Mesenteric fat pad (tissue), 1 donor: Measurements from ENCODE around the gene SFXN1. TPM values are rescaled to one million over a fixed set of nuclear protein-coding genes. Genes with fewer than 3 reads are reported as not detected.

Experiments
- DNase-seq: peaks from one replicate; pipeline ENCODE4 v3.0.0-alpha.2; 2020; ENCODE audit warnings: low spot score
- total RNA-seq: library from RNA; stranded (reverse); fragmentation: NEBNext Ultra II Directional; extraction: Animal tissue kit (Norgen Biotek cat#: 25700); gene quantifications from one replicate; pipeline ENCODE4 v1.2.1, GENCODE V29; 2021
- donor health status: DM: yes; HTN: yes; CAD: no.

SFXN1 gene
- total RNA-seq, 1 donor from 2014 or later, result 21.3 TPM

DNA sequence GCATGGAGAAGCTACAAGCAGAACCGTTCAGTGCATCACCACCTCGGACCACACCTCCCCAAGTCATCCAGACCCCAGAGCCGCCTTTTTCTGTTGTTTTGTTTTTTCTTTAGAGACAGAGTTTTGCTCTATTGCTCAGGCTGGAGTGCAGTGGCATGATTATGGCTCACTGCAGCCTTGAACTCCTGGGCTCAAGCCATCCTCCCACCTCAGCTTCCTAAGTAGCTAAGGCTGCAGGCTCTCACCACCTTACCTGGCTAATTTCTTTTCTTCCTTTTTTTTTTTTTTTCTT is 13.5 kb upstream of the SFXN1 start:
- DNase-seq, result no peak

DNA sequence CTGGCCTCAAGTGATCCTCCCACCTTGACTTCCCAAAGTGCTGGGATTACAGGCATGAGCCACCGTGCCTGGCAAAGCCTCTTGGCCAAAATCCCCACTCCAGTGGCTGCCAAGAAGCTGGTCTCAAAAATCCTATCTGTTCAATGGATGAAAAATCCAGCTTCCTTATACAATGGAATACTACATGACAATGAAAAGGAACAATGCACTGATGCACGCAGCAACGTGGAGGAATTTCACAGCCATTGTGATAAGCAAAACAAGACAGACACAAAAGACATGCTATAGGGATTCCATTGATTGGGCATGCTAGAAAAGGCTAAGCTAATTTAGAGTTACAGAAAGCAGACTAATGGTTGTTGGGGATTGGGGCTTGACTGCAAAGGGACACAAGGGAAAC is 13.1 kb upstream of the SFXN1 start:
- no peak for DNase-seq

DNA sequence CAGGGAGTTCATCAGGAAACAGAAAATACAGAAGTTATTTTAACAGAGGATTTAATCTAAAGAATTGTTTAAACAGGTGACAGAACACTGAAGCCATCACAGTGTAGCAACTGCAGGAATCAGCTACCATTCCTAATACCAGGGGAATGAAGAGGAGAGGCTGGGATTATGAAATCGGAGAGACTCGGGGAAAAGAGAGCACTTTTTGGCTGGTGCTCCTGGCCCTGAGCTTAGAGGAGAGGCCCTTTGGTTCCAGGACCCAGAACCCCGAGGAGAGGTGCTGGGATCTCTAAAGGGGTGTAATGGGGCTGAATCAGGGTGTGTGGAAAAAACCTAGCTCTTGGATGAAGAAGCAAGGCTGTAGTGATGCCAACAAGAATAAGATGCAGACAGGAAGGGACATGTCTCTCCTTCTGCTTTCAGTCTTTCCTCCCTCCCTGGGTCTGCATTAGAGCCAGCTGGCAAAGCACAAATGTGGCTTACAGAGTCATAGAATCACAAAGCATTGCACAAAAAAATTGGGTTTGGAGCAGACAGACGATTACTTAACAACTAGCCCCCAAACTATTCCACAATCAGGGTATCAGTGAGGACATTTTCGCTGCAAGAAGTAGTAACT is 11.6 kb upstream of the SFXN1 start:
- DNase-seq, result no peak

DNA sequence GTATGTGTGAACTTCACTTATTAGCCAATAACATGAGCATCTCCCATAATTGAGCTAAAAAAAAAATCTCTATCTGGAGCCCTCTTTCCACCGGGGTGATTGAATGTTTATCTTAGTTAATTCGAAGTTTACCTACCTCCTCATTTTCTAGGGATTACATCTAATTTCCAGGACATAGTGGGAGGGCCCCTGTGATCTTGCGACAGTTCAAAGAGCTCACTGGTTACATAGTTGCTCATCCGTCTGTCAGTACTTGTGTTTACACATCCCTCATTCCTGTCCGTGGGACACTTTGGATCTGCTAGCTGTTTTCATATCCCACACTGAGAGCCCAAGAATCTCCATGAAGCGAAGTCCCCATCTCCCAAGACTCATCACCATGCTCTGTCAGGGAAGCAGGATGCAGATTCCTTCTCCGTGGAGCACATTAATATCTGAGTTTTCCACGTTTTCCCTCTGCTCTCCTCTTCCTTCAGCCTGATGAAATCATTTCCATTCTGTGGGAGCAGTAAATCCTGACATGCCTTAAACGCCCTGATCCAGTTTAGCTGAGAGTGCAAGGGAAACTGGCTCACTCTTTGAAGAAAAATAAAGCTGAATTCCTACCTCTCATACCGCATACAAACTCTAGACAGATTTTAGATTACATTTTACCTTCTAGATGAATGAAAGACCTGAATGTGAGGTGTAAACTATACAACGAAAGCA is 10.2 kb upstream of the SFXN1 start:
- no peak for DNase-seq

DNA sequence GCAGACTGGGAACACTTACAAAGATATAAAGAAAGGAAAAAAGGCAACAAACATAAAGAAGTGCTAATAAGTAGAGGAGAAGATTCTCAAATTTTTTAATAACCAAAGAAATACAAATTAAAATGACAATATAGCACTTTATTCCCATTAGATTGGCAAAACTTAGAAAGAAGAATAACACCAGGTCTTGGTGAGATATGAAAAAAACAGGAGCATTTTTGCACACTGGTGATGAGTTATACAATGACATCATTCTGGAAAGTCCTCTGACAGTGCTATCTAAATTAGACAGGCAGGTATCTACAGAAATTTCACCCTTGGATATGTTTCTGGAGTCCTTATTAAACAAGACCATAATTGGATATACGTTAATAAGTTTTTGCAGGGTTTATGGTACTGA is 9.5 kb upstream of the SFXN1 start:
- no peak for DNase-seq

DNA sequence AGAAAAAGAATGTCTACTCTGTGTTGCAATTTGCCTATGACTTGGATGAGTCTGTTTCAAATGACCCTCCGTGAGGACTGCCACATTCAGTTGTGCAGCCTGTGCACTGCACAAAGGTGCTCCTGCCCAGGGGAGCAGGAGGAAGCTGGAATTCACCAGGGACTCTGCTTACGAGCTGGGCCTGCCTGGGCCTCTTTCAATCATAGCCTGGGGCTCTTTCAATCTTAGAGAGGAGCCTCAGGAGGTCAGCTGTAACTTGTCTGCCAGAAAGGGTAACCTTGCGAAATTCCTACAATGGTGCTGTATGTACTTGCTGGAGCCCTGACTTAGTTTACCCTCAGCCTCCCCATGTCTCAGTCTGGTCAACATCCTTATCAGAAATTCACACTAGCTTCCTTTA is 8.4 kb upstream of the SFXN1 start:
- no peak for DNase-seq

DNA sequence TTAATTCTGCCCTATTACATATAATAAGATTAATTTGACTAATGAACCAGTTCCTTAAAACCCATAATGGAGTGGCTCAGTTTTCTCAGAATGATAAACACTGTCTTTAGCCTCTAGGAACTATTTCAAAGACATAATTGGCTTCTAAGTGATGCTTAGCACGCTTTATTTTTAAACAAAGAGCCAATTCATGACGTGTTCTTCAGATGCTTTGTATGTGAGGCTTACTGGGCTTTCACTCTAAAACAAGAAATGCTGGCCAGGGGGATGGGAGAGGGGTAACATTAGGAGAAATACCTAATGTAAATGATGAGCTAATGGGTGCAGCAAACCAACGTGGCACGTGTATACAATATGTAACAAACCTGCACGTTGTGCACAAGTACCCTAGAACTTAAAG is 7.6 kb upstream of the SFXN1 start:
- no peak for DNase-seq

DNA sequence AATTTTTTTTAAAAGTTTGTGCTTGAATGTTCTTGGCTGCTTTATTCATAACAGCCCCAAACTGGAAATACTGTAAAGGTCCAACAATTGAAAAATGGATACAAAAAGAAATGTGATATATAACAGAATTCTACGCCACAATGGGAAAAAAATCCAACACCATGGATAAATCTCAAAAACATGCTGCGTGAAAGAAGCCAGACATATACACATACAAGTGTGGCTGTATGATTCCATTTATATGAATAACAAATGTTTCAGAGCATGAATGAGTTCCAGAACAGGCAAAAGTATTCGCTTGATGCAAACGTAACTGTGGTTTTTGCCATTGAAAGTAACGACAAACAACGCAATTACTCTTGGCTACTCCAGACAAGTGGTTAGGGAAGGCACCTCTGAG is 7.2 kb upstream of the SFXN1 start:
- no peak for DNase-seq

DNA sequence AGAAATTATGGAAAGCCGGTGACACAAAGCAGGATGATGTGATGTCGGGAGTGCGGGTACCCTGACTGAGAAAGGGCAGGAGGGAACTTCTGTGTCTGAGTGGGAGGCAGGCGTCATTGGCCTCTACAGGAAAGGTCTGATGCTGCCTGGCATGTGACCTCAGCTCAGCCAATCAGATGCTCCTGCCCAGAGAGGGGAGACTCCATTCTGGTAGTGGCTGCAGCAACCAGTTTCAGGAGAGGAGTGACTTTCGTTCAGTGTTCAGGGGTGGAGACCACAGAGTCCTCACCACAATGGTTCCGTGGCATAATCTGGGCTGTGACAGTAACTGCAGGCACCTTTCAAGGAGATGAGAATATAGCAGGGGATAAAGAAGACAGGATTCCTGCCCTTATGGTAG is 6.7 kb upstream of the SFXN1 start:
- DNase-seq, result no peak

DNA sequence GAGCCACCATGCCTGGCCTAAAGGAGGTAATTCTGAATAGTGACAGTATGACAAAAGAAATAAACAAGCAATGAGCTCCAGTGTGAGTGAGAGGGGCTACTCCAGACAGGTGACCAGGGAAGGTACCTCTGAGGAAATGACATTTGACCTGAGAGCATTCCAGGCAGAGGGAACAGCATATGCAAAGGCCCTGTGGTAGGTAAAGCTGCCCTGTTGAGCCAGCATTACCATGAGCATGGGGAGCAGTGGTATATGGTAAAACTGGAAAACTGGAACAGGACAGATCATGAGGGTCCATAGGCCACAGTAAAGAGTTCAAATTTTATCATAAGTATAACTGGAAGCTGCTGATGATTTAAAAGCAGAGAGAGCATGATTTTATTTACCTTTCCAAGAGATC is 6.0 kb upstream of the SFXN1 start:
- no peak for DNase-seq

DNA sequence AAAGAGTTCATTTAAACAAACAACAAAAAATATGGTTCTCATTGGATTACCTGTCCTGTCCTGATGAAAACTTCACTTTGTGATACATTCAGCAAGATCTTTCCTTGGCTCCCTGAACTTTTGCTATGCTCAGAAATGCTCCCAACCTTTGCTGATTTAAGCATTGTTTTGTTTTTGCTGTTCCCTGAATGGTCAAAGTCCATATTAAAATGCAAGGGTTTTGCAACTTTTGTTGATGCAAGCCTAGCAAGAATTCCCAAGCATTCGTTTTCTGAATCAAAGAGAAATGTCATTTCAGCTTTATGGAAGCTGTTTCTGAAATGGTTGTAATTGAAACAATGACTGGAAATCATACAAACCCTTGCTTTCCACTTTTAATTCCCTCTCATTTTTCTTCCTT is 3.1 kb upstream of the SFXN1 start:
- DNase-seq, result no peak

DNA sequence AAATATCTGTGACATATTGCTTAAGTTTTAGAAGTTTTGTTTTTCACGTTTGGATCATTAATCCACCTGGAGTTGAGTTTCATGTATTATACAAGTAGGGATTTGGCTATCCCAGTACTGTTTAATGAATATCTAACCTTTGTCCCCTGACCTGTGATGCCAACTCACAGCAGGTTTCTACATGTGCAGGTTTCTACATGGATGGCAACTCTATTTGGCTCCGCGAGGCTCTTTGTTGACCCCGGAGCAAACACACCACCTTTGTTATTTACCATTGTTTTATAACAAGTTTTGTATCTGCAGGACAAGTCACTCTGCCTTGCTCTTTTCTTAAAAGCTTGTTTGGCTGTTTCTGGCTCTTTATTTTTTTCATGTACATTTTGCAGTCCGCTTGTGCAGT is 920 bp upstream of the SFXN1 start:
- no peak for DNase-seq

DNA sequence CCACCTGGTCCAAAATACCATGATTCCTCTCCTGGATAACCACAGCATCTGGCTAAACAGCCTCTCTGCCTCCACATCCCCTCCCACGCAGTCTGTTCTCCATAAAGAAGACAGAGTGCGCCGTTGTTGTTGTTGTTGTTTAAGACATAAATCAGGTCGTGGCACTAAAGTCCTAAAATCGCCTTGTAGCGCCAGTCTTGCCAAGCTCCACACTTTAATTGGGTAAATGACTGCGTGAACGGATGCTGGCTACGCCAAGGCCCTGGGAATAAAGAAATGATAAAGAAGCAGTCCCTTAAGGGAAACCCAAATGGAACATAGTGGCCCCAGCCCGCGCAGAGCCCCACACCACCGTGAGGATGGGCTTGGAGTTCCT is 364 bp upstream of the SFXN1 start:
- no peak for DNase-seq

DNA sequence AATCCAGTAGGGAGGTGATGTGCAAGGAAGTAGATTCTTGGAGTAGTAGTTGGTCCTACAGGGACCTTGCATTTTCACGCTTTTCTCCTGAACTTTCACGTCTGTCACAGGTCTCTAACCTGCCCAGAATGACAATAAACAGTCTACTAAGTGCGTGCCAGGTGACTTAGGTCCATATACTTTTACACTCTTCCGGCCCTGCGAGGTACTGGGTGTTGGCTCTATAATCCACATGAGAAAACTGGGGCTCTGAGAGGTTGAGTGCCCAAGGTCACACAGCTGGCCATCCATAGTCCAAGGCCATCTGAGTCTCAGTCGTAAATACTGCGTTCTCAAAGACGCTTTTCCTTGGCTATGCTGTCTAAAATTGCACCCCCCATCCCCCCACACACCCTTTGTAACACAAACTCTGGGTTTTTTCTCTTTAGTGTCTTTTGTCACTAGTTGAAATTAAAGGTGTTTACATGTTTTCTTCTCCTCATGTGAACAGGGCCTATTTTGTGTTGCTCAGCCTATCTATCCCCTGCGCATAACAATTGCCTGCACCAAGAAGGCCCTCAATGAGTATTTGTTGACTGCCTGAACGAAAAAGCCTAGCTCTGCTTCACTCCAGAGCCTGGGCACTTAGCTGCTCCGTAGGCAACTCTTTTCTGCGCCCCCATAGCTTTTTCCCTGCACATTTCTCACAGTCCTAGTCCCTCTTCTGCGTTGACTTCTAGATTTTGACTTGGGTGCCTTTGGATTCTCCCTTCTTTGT is 943 bp downstream of the SFXN1 start:
- no peak for DNase-seq

DNA sequence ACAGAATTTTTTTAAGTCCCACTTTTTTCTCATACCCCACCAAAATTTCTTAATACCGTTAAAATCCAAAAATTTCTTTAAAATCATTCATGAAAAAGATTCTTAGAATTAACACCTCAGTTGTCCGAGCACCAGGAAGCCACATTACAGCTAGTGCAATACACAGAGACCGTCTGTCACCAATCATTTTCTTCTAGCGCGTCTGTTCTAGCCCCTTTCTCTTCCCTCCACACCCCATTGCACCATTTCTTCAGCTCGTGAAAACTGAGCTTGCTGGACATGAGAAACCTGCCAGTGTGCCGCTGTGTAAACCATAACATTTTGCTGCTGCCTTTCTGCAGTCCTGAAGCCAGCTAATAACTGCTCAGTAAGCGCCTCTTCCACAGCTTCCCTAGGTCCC is 5.0 kb downstream of the SFXN1 start:
- DNase-seq, result no peak

DNA sequence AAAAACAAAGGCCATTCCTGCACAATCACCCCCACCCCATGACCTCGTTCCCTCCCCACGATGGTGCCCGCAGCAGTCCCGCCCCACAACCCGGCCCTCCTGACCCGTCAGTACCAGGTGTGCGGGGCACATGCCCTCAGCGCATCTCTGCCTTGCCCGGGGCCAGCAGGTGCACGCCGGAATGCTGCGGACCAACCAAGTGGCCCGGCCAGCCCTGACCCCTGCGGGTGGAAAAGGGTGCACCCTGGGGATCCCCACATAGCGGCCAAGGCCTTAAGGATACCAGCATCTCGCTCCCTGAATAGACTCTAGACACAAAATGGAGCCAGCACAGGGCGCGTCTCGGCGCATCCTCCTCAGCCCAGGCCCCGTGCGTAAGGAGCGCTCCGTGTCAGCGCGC is 6.0 kb downstream of the SFXN1 start:
- DNase-seq, result no peak

DNA sequence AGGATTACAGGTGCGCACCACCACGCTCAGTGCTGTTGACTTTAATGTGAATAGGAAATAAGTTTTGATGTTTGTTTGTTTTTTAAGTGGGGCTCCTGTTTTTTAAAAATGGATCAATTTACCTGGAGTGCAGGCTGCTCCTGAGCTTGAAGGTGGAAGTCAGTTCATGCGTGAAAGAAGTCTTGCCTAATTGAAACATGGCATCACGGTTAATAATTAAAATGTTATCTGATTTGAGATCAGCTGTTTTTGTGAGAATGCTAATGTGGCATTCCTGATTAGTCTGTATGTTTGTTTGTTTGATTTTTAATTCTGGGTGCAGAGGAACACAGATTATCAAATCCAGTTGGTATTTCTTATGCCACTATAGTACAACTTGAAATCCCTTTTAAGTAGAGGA is 6.5 kb downstream of the SFXN1 start:
- no peak for DNase-seq

DNA sequence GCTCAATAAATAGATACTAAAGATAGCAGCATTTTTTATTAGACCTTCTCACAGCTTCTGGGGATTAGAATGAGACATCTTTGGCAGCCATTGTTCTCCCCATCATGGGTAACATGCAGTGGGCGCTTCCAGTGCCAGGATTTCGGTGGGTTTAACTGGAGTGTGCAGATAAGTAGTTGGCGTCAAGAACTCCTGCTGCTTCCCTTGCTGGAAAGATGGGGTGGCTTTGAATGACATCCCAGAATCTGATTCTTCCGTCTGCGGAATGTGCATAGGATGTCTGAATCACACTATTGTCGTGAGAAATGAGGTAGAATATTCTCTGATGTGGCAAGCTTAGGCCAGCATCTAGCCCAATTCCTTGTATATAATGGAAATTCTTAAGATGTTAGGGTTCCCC is 7.3 kb downstream of the SFXN1 start:
- no peak for DNase-seq

DNA sequence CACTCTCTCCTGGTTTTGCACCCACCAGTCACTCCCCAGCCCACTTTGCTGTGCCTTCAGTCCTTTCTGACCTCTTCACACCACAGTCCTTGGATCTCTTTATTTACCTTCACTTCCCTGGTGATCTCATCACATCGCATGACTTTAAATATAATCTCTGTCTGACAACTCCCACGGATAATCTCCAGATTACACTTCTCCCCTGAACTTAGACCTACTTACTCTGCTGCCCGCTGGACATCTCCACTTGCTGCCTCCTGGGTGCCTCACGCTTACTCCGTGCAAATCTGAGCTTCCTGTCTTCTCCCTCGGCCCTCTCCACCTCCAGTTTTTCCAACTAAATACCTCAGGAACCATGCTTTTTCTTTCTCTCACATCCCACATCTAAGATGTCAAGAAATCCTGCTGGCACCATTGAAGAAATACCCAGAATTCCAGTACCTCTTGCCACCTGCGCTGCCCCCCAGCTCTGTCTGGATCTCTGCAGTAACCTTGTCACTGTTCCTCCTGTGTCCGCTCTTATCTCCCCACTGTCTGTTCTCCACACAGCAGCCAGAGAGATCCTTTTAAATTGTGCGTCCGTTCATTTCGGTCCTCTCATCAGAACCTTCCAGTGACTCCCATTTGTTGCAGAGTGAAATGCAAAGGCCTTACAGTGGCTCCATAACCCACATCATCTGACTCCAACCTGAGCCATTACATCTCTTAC is 9.3 kb downstream of the SFXN1 start:
- DNase-seq, result no peak

DNA sequence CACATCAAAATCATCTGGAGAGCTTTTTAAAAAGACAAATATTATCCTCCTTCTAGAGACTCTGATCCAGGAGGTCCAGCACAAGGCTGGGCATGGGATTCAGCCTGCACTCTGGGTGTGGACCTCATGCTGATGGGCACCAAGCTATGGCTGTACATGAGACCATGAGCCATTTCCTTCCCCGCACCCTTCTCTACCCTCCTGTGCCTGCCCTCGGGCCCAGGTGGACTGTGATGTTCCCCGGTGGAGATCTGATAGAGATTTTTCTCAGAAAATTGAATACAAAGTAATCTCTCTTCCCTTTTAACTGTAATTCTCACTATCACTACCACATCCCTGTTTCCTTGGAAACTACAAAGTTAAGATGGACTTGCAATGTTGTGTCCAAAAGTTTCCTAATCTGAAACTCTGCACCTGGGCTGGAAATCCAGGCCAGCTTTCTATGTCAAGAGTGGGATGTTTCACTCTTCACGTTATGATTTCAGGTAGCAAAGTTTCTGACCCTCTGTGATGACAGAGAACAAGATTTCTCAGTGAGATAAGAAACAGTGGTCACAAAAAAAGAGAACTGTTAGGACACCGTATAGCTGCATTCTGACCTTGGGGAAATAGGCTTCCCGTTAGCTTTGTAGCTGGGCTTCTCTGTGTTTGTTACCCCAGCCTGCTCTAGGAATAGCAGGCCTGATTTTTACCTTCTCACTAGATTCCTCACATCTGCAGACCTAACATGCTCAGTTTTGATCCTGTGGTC is 11.5 kb downstream of the SFXN1 start:
- DNase-seq, result no peak

DNA sequence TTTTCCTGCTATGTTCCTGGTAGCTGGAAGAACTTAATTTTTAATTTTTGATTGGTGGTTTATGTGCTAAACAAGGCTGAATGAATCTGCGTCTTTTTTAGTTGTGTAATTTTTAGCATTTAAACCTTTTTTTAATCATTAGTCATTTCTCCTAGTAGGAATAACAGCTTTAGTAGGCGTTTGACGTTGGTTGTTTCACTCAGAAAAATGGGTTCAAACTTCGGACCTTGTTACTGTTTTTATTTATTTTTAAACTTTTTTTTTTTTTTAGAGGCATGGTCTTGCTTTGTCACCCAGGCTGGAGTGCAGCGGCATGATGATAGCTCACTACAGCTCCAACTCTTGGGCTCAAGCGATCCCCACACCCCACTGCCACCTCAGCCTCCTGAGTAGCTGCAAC is 12.9 kb downstream of the SFXN1 start:
- DNase-seq, result no peak

DNA sequence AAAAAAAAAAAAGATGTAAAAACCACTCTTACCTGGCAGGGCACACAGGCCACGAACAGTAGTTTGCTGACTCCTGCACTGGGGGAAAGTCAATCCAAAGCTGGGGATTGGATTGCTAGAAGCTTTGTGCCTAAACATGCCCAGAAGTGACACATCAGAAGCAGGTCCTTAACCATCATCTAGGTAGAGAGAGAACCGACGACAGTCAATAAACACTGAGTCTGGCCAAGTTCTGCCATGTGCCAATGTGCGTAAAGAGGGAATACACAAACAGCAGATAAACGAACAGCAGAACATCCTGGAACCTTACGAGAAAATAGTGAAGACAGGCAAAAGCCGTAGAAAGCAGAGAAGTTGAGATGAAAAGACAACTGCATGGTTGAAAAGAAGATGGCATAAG is 14.9 kb downstream of the SFXN1 start:
- DNase-seq, result no peak
